ENCODE results near the gene IL19.

The IL19 gene

DNA sequence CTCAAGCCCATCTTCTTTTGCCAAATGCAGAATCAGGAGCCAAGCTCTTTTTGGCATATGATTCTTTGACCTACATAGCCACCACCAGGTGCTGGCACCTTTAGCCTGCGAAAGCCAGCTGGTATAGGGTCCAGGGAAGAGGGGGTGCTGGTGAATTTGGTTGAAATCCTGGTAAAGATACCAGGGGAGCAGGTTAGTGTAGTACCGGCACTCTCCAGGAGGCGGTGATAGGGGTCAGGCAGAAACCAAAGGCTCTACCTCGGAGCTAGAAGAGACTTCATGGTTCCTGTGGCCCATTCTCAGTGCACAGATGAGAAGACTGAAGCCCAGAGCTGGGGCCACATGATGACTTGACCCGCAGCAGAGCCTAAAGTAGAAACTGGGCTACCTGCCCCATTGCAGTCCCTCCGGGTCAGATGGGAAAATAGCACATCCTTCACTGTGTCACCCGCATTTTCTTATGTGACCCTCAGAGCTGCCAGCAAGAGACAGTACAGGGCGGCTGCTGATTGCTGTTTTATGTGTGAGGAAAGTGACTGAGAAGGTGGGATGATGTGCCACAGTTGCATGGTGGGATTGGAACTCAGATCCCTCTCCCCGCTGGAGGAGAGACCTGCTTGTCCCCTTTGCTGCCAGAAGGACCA lies 36.0 kb upstream of the IL19 start:
- H3K4me2 ChIP-seq (ENCODE audit: low read depth, low read length, poor library complexity, severe bottlenecking) = peak overlapping the region; percentile 9
- no peak overlapping the region for H3K9ac ChIP-seq (ENCODE audit: low read depth, low read length, poor library complexity, severe bottlenecking)
- no peaks in the 10 kb centered on the region for H3K9me3 ChIP-seq (ENCODE audit: insufficient read depth, low read depth, low read length)
- no peaks in the 10 kb centered on the region; the same call in 1 of the 2 replicates for H3F3A ChIP-seq (ENCODE audit: low read depth)
- H3K9me2 ChIP-seq (replicated peaks; ENCODE audit: low read depth, low read length) = no peaks in the 10 kb centered on the region
- H3K79me2 ChIP-seq (ENCODE audit: insufficient read depth, low read length) = no peaks in the 10 kb centered on the region
- peaks cover 49% of the 10 kb centered on the region for H3K4me1 ChIP-seq (ENCODE audit: insufficient read depth, low read length, poor library complexity, severe bottlenecking)
- no peak overlapping the region for H3K4me3 ChIP-seq (ENCODE audit: low read length, poor library complexity, severe bottlenecking)
- no peak overlapping the region for H2AFZ ChIP-seq (ENCODE audit: low read length)
- H3K36me3 ChIP-seq (ENCODE audit: insufficient read depth, low read length) = peaks cover 54% of the 10 kb centered on the region; the same call in 1 of the 2 replicates
- no peaks in the 10 kb centered on the region for H3K27me3 ChIP-seq (ENCODE audit: insufficient read depth, low read length, poor library complexity, severe bottlenecking)
- no peaks in the 10 kb centered on the region for H4K20me1 ChIP-seq (ENCODE audit: insufficient read depth, low read length, poor library complexity, severe bottlenecking)
- TF ChIP-seq CTCF (conservative IDR thresholded peaks at IDR 0.05; ENCODE audit: low read length) (peak; percentile 94), EZH2phosphoT487 (IDR thresholded peaks at IDR 0.05; ENCODE audit: borderline replicate concordance) (no peak)

DNA sequence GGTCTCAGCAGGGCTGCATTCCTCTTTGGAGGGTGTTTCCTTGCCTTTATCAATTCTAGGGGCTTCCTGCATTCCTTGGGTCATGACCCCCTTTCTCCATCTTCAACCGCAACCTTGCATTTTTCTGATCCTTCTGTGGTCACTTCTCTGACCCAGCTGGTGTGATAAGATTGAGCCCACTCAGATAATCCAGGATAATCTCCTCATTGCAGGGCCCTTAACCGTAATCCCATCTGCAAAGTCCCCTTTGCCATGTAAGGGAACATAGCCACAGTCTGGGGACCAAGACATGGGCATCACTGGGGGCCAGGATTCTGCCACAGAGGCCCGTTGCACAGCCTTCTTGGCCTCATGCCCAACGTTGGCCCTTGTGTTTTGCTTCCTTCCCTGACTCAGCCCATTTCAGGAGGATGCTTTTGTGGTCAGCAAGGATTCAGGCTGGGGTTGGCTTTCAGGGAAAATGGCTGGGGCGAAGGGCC lies 35.0 kb upstream of the IL19 start:
- Histone ChIP-seq H3F3A (ENCODE audit: low read depth) (peaks cover 5% of the 10 kb centered on the region; the same call in 1 of the 2 replicates), H3K36me3 (ENCODE audit: insufficient read depth, low read length) (peaks cover 44% of the 10 kb centered on the region; the same call in 1 of the 2 replicates), H2AFZ (ENCODE audit: low read length) (no peak overlapping the region), H3K9me3 (ENCODE audit: insufficient read depth, low read depth, low read length) (no peaks in the 10 kb centered on the region), H3K9me2 (replicated peaks; ENCODE audit: low read depth, low read length) (no peaks in the 10 kb centered on the region), H3K9ac (ENCODE audit: low read depth, low read length, poor library complexity, severe bottlenecking) (peak overlapping the region; percentile 13), H3K4me2 (ENCODE audit: low read depth, low read length, poor library complexity, severe bottlenecking) (peak overlapping the region; percentile 9), H3K79me2 (ENCODE audit: insufficient read depth, low read length) (no peaks in the 10 kb centered on the region), H3K27me3 (ENCODE audit: insufficient read depth, low read length, poor library complexity, severe bottlenecking) (no peaks in the 10 kb centered on the region), H3K4me3 (ENCODE audit: low read length, poor library complexity, severe bottlenecking) (no peak overlapping the region), H3K4me1 (ENCODE audit: insufficient read depth, low read length, poor library complexity, severe bottlenecking) (peaks cover 59% of the 10 kb centered on the region), H4K20me1 (ENCODE audit: insufficient read depth, low read length, poor library complexity, severe bottlenecking) (no peaks in the 10 kb centered on the region)
- TF ChIP-seq CTCF (conservative IDR thresholded peaks at IDR 0.05; ENCODE audit: low read length) (no peak), EZH2phosphoT487 (IDR thresholded peaks at IDR 0.05; ENCODE audit: borderline replicate concordance) (no peak)

GRCh38 chr1:206736878-206737728 lies 33.5 kb upstream of the IL19 start:
- Histone ChIP-seq H3K27me3 (ENCODE audit: insufficient read depth, low read length, poor library complexity, severe bottlenecking) (no peaks in the 10 kb centered on the region), H3K36me3 (ENCODE audit: insufficient read depth, low read length) (peaks cover 29% of the 10 kb centered on the region; the same call in 1 of the 2 replicates), H3K79me2 (ENCODE audit: insufficient read depth, low read length) (no peaks in the 10 kb centered on the region), H3K4me3 (ENCODE audit: low read length, poor library complexity, severe bottlenecking) (no peak overlapping the region), H3F3A (ENCODE audit: low read depth) (peaks cover 5% of the 10 kb centered on the region; the same call in 1 of the 2 replicates), H3K9me2 (replicated peaks; ENCODE audit: low read depth, low read length) (no peaks in the 10 kb centered on the region), H3K9me3 (ENCODE audit: insufficient read depth, low read depth, low read length) (no peaks in the 10 kb centered on the region), H3K4me2 (ENCODE audit: low read depth, low read length, poor library complexity, severe bottlenecking) (peak overlapping the region; percentile 5), H2AFZ (ENCODE audit: low read length) (no peak overlapping the region), H4K20me1 (ENCODE audit: insufficient read depth, low read length, poor library complexity, severe bottlenecking) (no peaks in the 10 kb centered on the region), H3K4me1 (ENCODE audit: insufficient read depth, low read length, poor library complexity, severe bottlenecking) (peaks cover 66% of the 10 kb centered on the region), H3K9ac (ENCODE audit: low read depth, low read length, poor library complexity, severe bottlenecking) (peak overlapping the region; percentile 62)
- TF ChIP-seq EZH2phosphoT487 (IDR thresholded peaks at IDR 0.05; ENCODE audit: borderline replicate concordance) (no peak), CTCF (conservative IDR thresholded peaks at IDR 0.05; ENCODE audit: low read length) (no peak)

All from Loucy (cell line).